OCI-LY7 (cell line): Measurements from ENCODE around the gene PALLD. TPM values are rescaled to one million over a fixed set of nuclear protein-coding genes. Genes with fewer than 3 reads are reported as not detected.

Experiments used
- BruUV-seq: library from RNA; stranded (reverse); fragments of 400-500 nt; replicated peaks from 2 replicates; lab custom pipeline; 2021; lab: Mats Ljungman, UMichigan
- CTCF ChIA-PET: fragments of 300-600 bp; sonication (Branson Sonifier 250); formaldehyde crosslinking; loops from one replicate; lab custom pipeline; 2022; ENCODE audit warnings: antibody characterized with exemption; ENCODE audit not compliant: unreplicated experiment; lab: Charles Lee
- POLR2A ChIA-PET: fragments of 300-600 bp; sonication (Branson Sonifier 250); formaldehyde crosslinking; loops from one replicate; lab custom pipeline; 2022; ENCODE audit warnings: antibody characterized with exemption; lab: Charles Lee
- DNase-seq: peaks from one replicate; pipeline ENCODE4 v3.0.0-alpha.2; 2015; ENCODE audit warnings: low spot score
- H2AFZ ChIP-seq: fragments of 200-600 bp; sonication (generic), shearing (Covaris generic); 2 replicates; pipeline ENCODE4 v1.6.1; 2014; ENCODE audit warnings: mild to moderate bottlenecking, antibody characterized with exemption, low read length, moderate library complexity
- H3K27ac ChIP-seq: fragments of 200-600 bp; sonication (generic); 2 replicates; pipeline ENCODE4 v1.5.1; 2014; ENCODE audit warnings: mixed run types, low read depth, mild to moderate bottlenecking, moderate library complexity, low read length, inconsistent platforms; ENCODE audit not compliant: poor library complexity, severe bottlenecking
- H3K36me3 ChIP-seq: fragments of 200-600 bp; sonication (generic); 2 replicates; pipeline ENCODE4 v1.6.1; 2014; ENCODE audit warnings: mild to moderate bottlenecking, antibody characterized with exemption, low read length, moderate library complexity, mixed read lengths; ENCODE audit not compliant: insufficient read depth
- H3K4me1 ChIP-seq: fragments of 200-600 bp; sonication (generic); 2 replicates; pipeline ENCODE4 v1.5.1; 2014; ENCODE audit warnings: mild to moderate bottlenecking, low read length; ENCODE audit not compliant: insufficient read depth, poor library complexity, severe bottlenecking
- H3K4me2 ChIP-seq: fragments of 200-600 bp; sonication (generic); 2 replicates; pipeline ENCODE4 v1.6.1; 2014; ENCODE audit warnings: mild to moderate bottlenecking, low read length
- H3K4me3 ChIP-seq: fragments of 200-600 bp; sonication (generic); 2 replicates; pipeline ENCODE4 v1.5.1; 2014; ENCODE audit warnings: mild to moderate bottlenecking, low read depth, low read length; ENCODE audit not compliant: poor library complexity, severe bottlenecking
- H3K79me2 ChIP-seq: fragments of 200-600 bp; sonication (generic); 2 replicates; pipeline ENCODE4 v1.6.1; 2016; ENCODE audit warnings: low read depth, mild to moderate bottlenecking, low read length, moderate library complexity, mixed read lengths; ENCODE audit not compliant: insufficient read depth
- H3K9me2 ChIP-seq: fragments of 200-600 bp; sonication (generic); 2 replicates; pipeline ENCODE4 v1.6.1; 2016; ENCODE audit warnings: mild to moderate bottlenecking, low read length, mixed read lengths; ENCODE audit not compliant: insufficient read depth
- H3K9me3 ChIP-seq: fragments of 200-600 bp; sonication (generic); 2 replicates; pipeline ENCODE4 v1.6.1; 2014; ENCODE audit warnings: mild to moderate bottlenecking, mixed run types, low read length, mixed read lengths
- H4K20me1 ChIP-seq: fragments of 200-600 bp; sonication (generic); 2 replicates; pipeline ENCODE4 v1.6.1; 2014; ENCODE audit warnings: mild to moderate bottlenecking, antibody characterized with exemption, low read length, moderate library complexity, mixed read lengths; ENCODE audit not compliant: insufficient read depth
- CTCF ChIP-seq: fragments of 200-600 bp; sonication (generic); conservative IDR thresholded peaks from 2 replicates; pipeline ENCODE4 v1.5.1; 2014; ENCODE audit warnings: mild to moderate bottlenecking, antibody characterized with exemption, low read length, moderate library complexity, mixed read lengths
- EZH2phosphoT487 ChIP-seq: fragments of 200-600 bp; sonication (generic); IDR thresholded peaks from 2 replicates; pipeline ENCODE4 v1.6.1; 2018; ENCODE audit warnings: low read depth, borderline replicate concordance, mild to moderate bottlenecking, mixed run types, antibody characterized with exemption, low read length, moderate library complexity, mixed read lengths
- intact Hi-C: fragments of 100-400 bp; cut with micrococcal nuclease; formaldehyde crosslinking; loops from one replicate; pipeline ENCODE4 v1.10.0; 2022; ENCODE audit not compliant: unreplicated experiment
- total RNA-seq, 2 experiments: library from RNA; depleted of rRNA in 1 of 2; stranded (reverse); fragments of >200 nt in 1 of 2; shearing (Covaris generic) in 1 of 2; gene quantifications; 2 replicates each; pipeline ENCODE4 v1.2.3, GENCODE V29; 2014 to 2022

PALLD gene
- total RNA-seq, 2 experiments from 2014 or later, result 0.73 to 2.8 TPM

- no peaks in the 10 kb centered on the region for H4K20me1 ChIP-seq
- TF ChIP-seq CTCF (no peak), EZH2phosphoT487 (no peak)
- no TSS peak for BruUV-seq
- no peak overlapping the region for H3K4me3 ChIP-seq
- H3K9me2 ChIP-seq, result no peaks in the 10 kb centered on the region
- POLR2A ChIA-PET, result interaction anchor here (0.7 to 1.3 kb wide), 2 partner anchors 9 to 15 kb away, joined by 3 to 4 read pairs; no protein-coding TSS in a partner anchor
- H3K79me2 ChIP-seq, result no peaks in the 10 kb centered on the region
- H3K9me3 ChIP-seq, result no peaks in the 10 kb centered on the region
- H3K27ac ChIP-seq, result no peak overlapping the region
- CTCF ChIA-PET, result no interaction called here
- DNase-seq, result no peak
- no peak overlapping the region for H3K4me2 ChIP-seq
- H3K4me1 ChIP-seq, result no peaks in the 10 kb centered on the region
- H2AFZ ChIP-seq, result no peak overlapping the region
- no peaks in the 10 kb centered on the region for H3K36me3 ChIP-seq
- intact Hi-C loops, result no loop called here
Observed at GRCh38 chr4:168720396-168720900, 223.6 kb downstream of the PALLD start.

GRCh38 chr4:168722391-168722790 lies 225.5 kb downstream of the PALLD start:
- Histone ChIP-seq H3K27ac (no peak overlapping the region), H3K4me2 (no peak overlapping the region), H3K36me3 (no peaks in the 10 kb centered on the region), H3K79me2 (no peaks in the 10 kb centered on the region), H3K4me3 (no peak overlapping the region), H2AFZ (no peak overlapping the region), H3K4me1 (no peaks in the 10 kb centered on the region), H4K20me1 (no peaks in the 10 kb centered on the region), H3K9me2 (no peaks in the 10 kb centered on the region), H3K9me3 (no peaks in the 10 kb centered on the region)
- intact Hi-C loops, result no loop called here
- no TSS peak for BruUV-seq
- ChIA-PET CTCF (no interaction called here), POLR2A (no interaction called here)
- TF ChIP-seq EZH2phosphoT487 (no peak), CTCF (no peak)
- no peak for DNase-seq

GRCh38 chr4:168723020-168723419 lies 226.2 kb downstream of the PALLD start:
- H3K9me2 ChIP-seq, result no peaks in the 10 kb centered on the region
- no peaks in the 10 kb centered on the region for H3K79me2 ChIP-seq
- H3K4me1 ChIP-seq, result no peaks in the 10 kb centered on the region
- CTCF ChIA-PET, result no interaction called here
- H4K20me1 ChIP-seq, result no peaks in the 10 kb centered on the region
- H3K27ac ChIP-seq, result no peak overlapping the region
- POLR2A ChIA-PET, result no interaction called here
- TF ChIP-seq EZH2phosphoT487, result no peak
- intact Hi-C loops, result no loop called here
- no peak for DNase-seq
- H3K36me3 ChIP-seq, result no peaks in the 10 kb centered on the region
- H2AFZ ChIP-seq, result no peak overlapping the region
- no TSS peak for BruUV-seq
- no peaks in the 10 kb centered on the region for H3K9me3 ChIP-seq
- no peak overlapping the region for H3K4me3 ChIP-seq
- H3K4me2 ChIP-seq, result no peak overlapping the region
